H1 (cell line): ENCODE measurements around the gene SEMA4D. TPM values are rescaled to one million over a fixed set of nuclear protein-coding genes. Genes with fewer than 3 reads are reported as not detected.

Experiments used
- CTCF ChIA-PET: fragments of 300-600 bp; sonication (Branson Sonifier 250); formaldehyde crosslinking; loops from one replicate; lab custom pipeline; 2021; ENCODE audit not compliant: partially characterized antibody; lab: Charles Lee
- POLR2A ChIA-PET: fragments of 300-600 bp; sonication (Branson Sonifier 250); formaldehyde crosslinking; loops from one replicate; lab custom pipeline; 2021; ENCODE audit warnings: inconsistent platforms; ENCODE audit not compliant: partially characterized antibody; lab: Charles Lee
- DNase-seq, 2 experiments: peaks; one replicate each; pipeline versions ENCODE4 v3.0.0 to v3.0.0-alpha.2; 2010 to 2022; ENCODE audit warnings: low spot score in 2 of 2, low read depth in 1 of 2, mixed read lengths in 1 of 2
- FAIRE-seq: peaks from 2 replicates; lab custom pipeline; 2011; peaks lifted over from hg19 to GRCh38; lab: Jason Lieb, UNC
- H2AFZ ChIP-seq: 2 replicates; pipeline ENCODE4 v1.8.1; 2012; ENCODE audit warnings: low read length, inconsistent platforms
- H2AK5ac ChIP-seq: 2 replicates; pipeline ENCODE4 v1.6.1; 2013; ENCODE audit warnings: low read depth, low read length
- H2BK120ac ChIP-seq: replicated peaks from 2 replicates; pipeline ENCODE3; 2013; ENCODE audit warnings: low read depth, low read length, inconsistent platforms
- H2BK12ac ChIP-seq: 2 replicates; pipeline ENCODE4 v1.6.1; 2013; ENCODE audit warnings: low read depth, low read length
- H2BK15ac ChIP-seq: 2 replicates; pipeline ENCODE4 v1.6.1; 2013; ENCODE audit warnings: low read length
- H2BK20ac ChIP-seq: 2 replicates; pipeline ENCODE4 v1.6.1; 2013; ENCODE audit warnings: low read length
- H2BK5ac ChIP-seq: 2 replicates; pipeline ENCODE4 v1.6.1; 2013; ENCODE audit warnings: low read depth, low read length
- H3K14ac ChIP-seq: 2 replicates; pipeline ENCODE4 v1.6.1; 2013; ENCODE audit warnings: inconsistent platforms; ENCODE audit not compliant: insufficient read length
- H3K18ac ChIP-seq: 2 replicates; pipeline ENCODE4 v1.6.1; 2013; ENCODE audit warnings: low read length; ENCODE audit errors: extremely low read depth
- H3K23ac ChIP-seq: 2 replicates; pipeline ENCODE4 v1.6.1; 2013; ENCODE audit warnings: inconsistent platforms; ENCODE audit not compliant: insufficient read length
- H3K23me2 ChIP-seq: 2 replicates; pipeline ENCODE4 v1.6.1; 2013; ENCODE audit warnings: low read depth, low read length
- H3K27ac ChIP-seq: 2 replicates; pipeline ENCODE4 v1.6.1; 2011; ENCODE audit warnings: low read depth, low read length, inconsistent platforms
- H3K27me3 ChIP-seq, 4 experiments: replicated peaks in 1 of 4; 1 replicate in 1 of 4; 2 replicates in 3 of 4; pipeline versions ENCODE4 v1.6.1 to v1.8.1; 2011 to 2013; ENCODE audit warnings: low read length in 3 of 4, mild to moderate bottlenecking in 3 of 4, inconsistent platforms in 2 of 4, mixed read lengths in 2 of 4, moderate library complexity in 1 of 4; ENCODE audit not compliant: control insufficient read depth in 3 of 4, insufficient read depth in 3 of 4; ENCODE audit errors: extremely low read depth in 1 of 4
- H3K36me3 ChIP-seq, 4 experiments: 2 replicates each; pipeline versions ENCODE4 v1.6.1 to v1.8.1; 2011 to 2013; ENCODE audit warnings: mild to moderate bottlenecking in 4 of 4, low read length in 3 of 4, moderate library complexity in 2 of 4, control low read depth in 1 of 4, inconsistent platforms in 1 of 4; ENCODE audit not compliant: insufficient read depth in 4 of 4, control insufficient read depth in 2 of 4
- H3K4ac ChIP-seq: replicated peaks from 2 replicates; pipeline ENCODE3; 2013; ENCODE audit warnings: low read length, low read depth, mixed read lengths, inconsistent platforms; ENCODE audit not compliant: insufficient read length
- H3K4me1 ChIP-seq, 4 experiments: replicated peaks in 1 of 4; 1 replicate in 1 of 4; 2 replicates in 3 of 4; pipeline versions ENCODE4 v1.6.1 to v1.8.1; 2011 to 2013; ENCODE audit warnings: low read length in 3 of 4, inconsistent platforms in 2 of 4, mixed read lengths in 1 of 4; ENCODE audit not compliant: insufficient read depth in 4 of 4, control insufficient read depth in 3 of 4
- H3K4me2 ChIP-seq, 2 experiments: 2 replicates each; pipeline versions ENCODE4 v1.6.1 to v1.8.1; 2011 to 2013; ENCODE audit warnings: low read depth in 2 of 2, low read length in 2 of 2, control low read depth in 1 of 2, inconsistent platforms in 1 of 2, mild to moderate bottlenecking in 1 of 2; ENCODE audit not compliant: insufficient read depth in 1 of 2
- H3K4me3 ChIP-seq, 4 experiments: fragments of 200-600, 300-600 bp in 1 of 4; sonication (generic), shearing (Covaris generic), sonication (Bioruptor Twin) in 1 of 4; 2 replicates each; pipeline versions ENCODE4 v1.5.1 to v1.8.1; 2011 to 2016; ENCODE audit warnings: low read length in 4 of 4, low read depth in 3 of 4, control low read depth in 2 of 4, inconsistent platforms in 2 of 4, mild to moderate bottlenecking in 2 of 4, mixed read lengths in 1 of 4, moderate library complexity in 1 of 4; ENCODE audit not compliant: insufficient read depth in 2 of 4; ENCODE audit errors: extremely low read depth in 1 of 4
- H3K56ac ChIP-seq: replicated peaks from 2 replicates; pipeline ENCODE3; 2013; ENCODE audit warnings: low read depth, mild to moderate bottlenecking, mixed read lengths, low read length, inconsistent platforms; ENCODE audit not compliant: insufficient read length
- H3K79me1 ChIP-seq: 2 replicates; pipeline ENCODE4 v1.6.1; 2013; ENCODE audit warnings: low read depth, low read length, control low read depth
- H3K79me2 ChIP-seq, 2 experiments: 2 replicates each; pipeline versions ENCODE4 v1.6.1 to v1.8.1; 2012 to 2013; ENCODE audit warnings: low read length in 2 of 2, mild to moderate bottlenecking in 2 of 2, inconsistent platforms in 1 of 2; ENCODE audit not compliant: insufficient read depth in 2 of 2, control insufficient read depth in 1 of 2
- H3K9ac ChIP-seq, 4 experiments: replicated peaks in 1 of 4; 1 replicate in 1 of 4; 2 replicates in 3 of 4; pipeline versions ENCODE4 v1.6.1 to v1.8.1; 2011 to 2013; ENCODE audit warnings: low read depth in 3 of 4, low read length in 3 of 4, control low read depth in 2 of 4, mild to moderate bottlenecking in 2 of 4, moderate library complexity in 2 of 4, inconsistent platforms in 1 of 4; ENCODE audit errors: extremely low read depth in 1 of 4
- H3K9me3 ChIP-seq, 2 experiments: 2 replicates each; pipeline versions ENCODE4 v1.6.1 to v1.8.1; 2012 to 2013; ENCODE audit warnings: mild to moderate bottlenecking in 2 of 2, moderate library complexity in 2 of 2, control low read depth in 1 of 2, inconsistent platforms in 1 of 2, low read depth in 1 of 2, low read length in 1 of 2, mixed read lengths in 1 of 2; ENCODE audit not compliant: insufficient read depth in 2 of 2
- H4K20me1 ChIP-seq, 2 experiments: replicated peaks in 1 of 2; 2 replicates each; pipeline versions ENCODE3 to v1.8.1; 2011 to 2013; ENCODE audit warnings: inconsistent platforms in 2 of 2, low read length in 2 of 2, mild to moderate bottlenecking in 1 of 2; ENCODE audit not compliant: insufficient read depth in 2 of 2, control insufficient read depth in 1 of 2
- H4K5ac ChIP-seq: 2 replicates; pipeline ENCODE4 v1.6.1; 2013; ENCODE audit warnings: low read length, low read depth, mixed read lengths, inconsistent platforms; ENCODE audit not compliant: insufficient read length
- H4K8ac ChIP-seq: 2 replicates; pipeline ENCODE4 v1.8.0; 2013; ENCODE audit warnings: mild to moderate bottlenecking, moderate library complexity, low read length, inconsistent platforms; ENCODE audit not compliant: insufficient read depth; ENCODE audit errors: extremely low read depth
- H4K91ac ChIP-seq: replicated peaks from 2 replicates; pipeline ENCODE3; 2013; ENCODE audit warnings: low read length, mixed read lengths, inconsistent platforms; ENCODE audit not compliant: insufficient read length
- CTCF ChIP-seq, 3 experiments: IDR thresholded peaks; 1 replicate in 2 of 3; 2 replicates in 1 of 3; pipeline versions ENCODE4 v1.5.1 to v1.6.1; 2011; ENCODE audit warnings: low read length in 3 of 3, mild to moderate bottlenecking in 3 of 3, inconsistent platforms in 2 of 3, low read depth in 1 of 3, moderate library complexity in 1 of 3; ENCODE audit not compliant: insufficient read depth in 1 of 3; ENCODE audit errors: control extremely low read depth in 1 of 3
- POLR2A ChIP-seq, 2 experiments: IDR thresholded peaks; 1 replicate in 1 of 2; 2 replicates in 1 of 2; pipeline ENCODE4 v1.6.1; 2011; ENCODE audit warnings: low read depth in 2 of 2, low read length in 2 of 2, mild to moderate bottlenecking in 2 of 2; ENCODE audit errors: control extremely low read depth in 1 of 2
- RAD21 ChIP-seq, 2 experiments: IDR thresholded peaks in 1 of 2; conservative IDR thresholded peaks in 1 of 2; 2 replicates each; pipeline ENCODE4 v1.6.1; 2011; ENCODE audit warnings: low read depth in 2 of 2, low read length in 2 of 2, improper control_type of control experiment in 1 of 2, inconsistent platforms in 1 of 2, mild to moderate bottlenecking in 1 of 2, moderate library complexity in 1 of 2
- WGBS, 2 experiments: shearing (Covaris generic) in 1 of 2; methylation state at CpG; one replicate each; pipeline versions ENCODE4 v1.1.6 to v1.1.7; 2013 to 2015; ENCODE audit warnings: low lambda C conversion rate in 2 of 2, mixed read lengths in 2 of 2, inconsistent platforms in 1 of 2, low coverage in 1 of 2, missing lambda C conversion rate in 1 of 2; ENCODE audit not compliant: insufficient replicate concordance in 2 of 2, insufficient coverage in 1 of 2, insufficient read length in 1 of 2; ENCODE audit errors: extremely low coverage in 1 of 2, missing lambda C conversion rate in 1 of 2; 5-methylcytosine and 5-hydroxymethylcytosine counted together
- polyA plus RNA-seq, 7 experiments: library from polyadenylated mRNA; depleted of rRNA in 3 of 7; stranded (reverse) in 5 of 7; unstranded in 2 of 7; fragments of >200 nt in 5 of 7; fragments of 200-250 nt in 2 of 7; gene quantifications; 1 replicate in 5 of 7; 2 replicates in 1 of 7; 4 replicates in 1 of 7; pipeline versions ENCODE4 v1.2.1 to v1.2.3, GENCODE V29; 2011 to 2013; ENCODE audit warnings: missing spikeins in 2 of 7, mixed read lengths in 2 of 7
- total RNA-seq: library from RNA; stranded (reverse); fragmentation: NEBNext Ultra II Directional; extraction: Animal tissue kit (Norgen Biotek cat#: 25700); gene quantifications from 2 replicates; pipeline ENCODE4 v1.2.1, GENCODE V29; 2021

Gene SEMA4D
- total and polyA plus RNA-seq, 2 of the 8 experiments (the other 6 are each of a cell fraction or from before 2014, with no cell fraction given), result 21.0 to 70.4 TPM

- Histone ChIP-seq H4K8ac (peak overlapping the region; percentile 72; the same call in 1 of the 2 replicates), H2BK15ac (peak overlapping the region; percentile 74), H3K23me2 (no peaks in the 10 kb centered on the region; the same call in 1 of the 2 replicates), H2AK5ac (peak overlapping the region; percentile 83), H3K79me1 (peaks cover 37% of the 10 kb centered on the region), H3K36me3 (peaks cover 0 to 9% (median 1%) of the 10 kb centered on the region in 4 experiments; a peak in 5 of 8 replicates), H4K91ac (no peak overlapping the region), H3K4me1 (peaks cover 16 to 32% (median 18%) of the 10 kb centered on the region in 4 experiments), H2BK5ac (no peak overlapping the region; the same call in 1 of the 2 replicates), H3K56ac (no peak overlapping the region), H2BK20ac (peak overlapping the region; percentile 5; the same call in 1 of the 2 replicates), H3K27me3 (no peaks in the 10 kb centered on the region), H3K27ac (no peak overlapping the region), H2AFZ (no peak overlapping the region), H3K79me2 (peaks cover 9 to 78% of the 10 kb centered on the region in 2 experiments), H3K14ac (no peak overlapping the region), H3K4me3 (no peak overlapping the region), H3K18ac (no peak overlapping the region; the same call in 1 of the 2 replicates), H4K5ac (no peak overlapping the region), H3K9ac (no peak overlapping the region; a peak in 1 of 7 replicates), H2BK120ac (no peak overlapping the region), H3K4ac (peak overlapping the region; percentile 19), H4K20me1 (peaks cover 9 to 20% of the 10 kb centered on the region in 2 experiments), H2BK12ac (peak overlapping the region; percentile 44; the same call in 1 of the 2 replicates), H3K9me3 (no peaks in the 10 kb centered on the region), H3K4me2 (no peak overlapping the region), H3K23ac (no peak overlapping the region)
- POLR2A ChIA-PET, result interaction anchor here (0.8 to 1.3 kb wide), 2 partner anchors 12 to 23 kb away, joined by 3 read pairs; no protein-coding TSS in a partner anchor
- 82% methylated on average over 8 of the region's 8 CpGs; no CpG with 5 or more reads in 1 of the 2 experiments for WGBS, 2 experiments
- CTCF ChIA-PET, result interaction anchor here (0.6 to 5.2 kb wide), 16 partner anchors 9 to 104 kb away, joined by 3 to 28 read pairs (median 4); no protein-coding TSS in a partner anchor
- DNase-seq, result no peak
- peak; percentile 24 for FAIRE-seq
- peak in 2 of 3 experiments; percentile 3 to 20; a peak in 2 of 4 replicates for TF ChIP-seq CTCF (IDR thresholded peaks at IDR 0.05; ENCODE audit: control extremely low read depth in 1 of 3, insufficient read depth in 1 of 3, low read depth in 1 of 3, low read length in 3 of 3)
- no peak for TF ChIP-seq POLR2A (IDR thresholded peaks at IDR 0.05; ENCODE audit: control extremely low read depth in 1 of 2, low read depth in 2 of 2, low read length in 2 of 2)
- TF ChIP-seq RAD21 (IDR thresholded peaks at IDR 0.05 in 1 of 2, conservative IDR thresholded peaks at IDR 0.05 in 1 of 2; ENCODE audit: low read depth in 2 of 2, low read length in 2 of 2), result peak in 1 of 2 experiments; percentile 32; a peak in 1 of 4 replicates
Measured at GRCh38 chr9:89458768-89459496, 39.0 kb downstream of the SEMA4D start.
